ENCODE results near the gene LAD1. TPM values are rescaled to one million over a fixed set of nuclear protein-coding genes. Genes with fewer than 3 reads are reported as not detected.

The LAD1 gene
- total and polyA plus RNA-seq, 9 of the 15 experiments (the other 6 are each of a cell fraction or from before 2014, with no cell fraction given) = 0.31 TPM; not detected in 8

DNA sequence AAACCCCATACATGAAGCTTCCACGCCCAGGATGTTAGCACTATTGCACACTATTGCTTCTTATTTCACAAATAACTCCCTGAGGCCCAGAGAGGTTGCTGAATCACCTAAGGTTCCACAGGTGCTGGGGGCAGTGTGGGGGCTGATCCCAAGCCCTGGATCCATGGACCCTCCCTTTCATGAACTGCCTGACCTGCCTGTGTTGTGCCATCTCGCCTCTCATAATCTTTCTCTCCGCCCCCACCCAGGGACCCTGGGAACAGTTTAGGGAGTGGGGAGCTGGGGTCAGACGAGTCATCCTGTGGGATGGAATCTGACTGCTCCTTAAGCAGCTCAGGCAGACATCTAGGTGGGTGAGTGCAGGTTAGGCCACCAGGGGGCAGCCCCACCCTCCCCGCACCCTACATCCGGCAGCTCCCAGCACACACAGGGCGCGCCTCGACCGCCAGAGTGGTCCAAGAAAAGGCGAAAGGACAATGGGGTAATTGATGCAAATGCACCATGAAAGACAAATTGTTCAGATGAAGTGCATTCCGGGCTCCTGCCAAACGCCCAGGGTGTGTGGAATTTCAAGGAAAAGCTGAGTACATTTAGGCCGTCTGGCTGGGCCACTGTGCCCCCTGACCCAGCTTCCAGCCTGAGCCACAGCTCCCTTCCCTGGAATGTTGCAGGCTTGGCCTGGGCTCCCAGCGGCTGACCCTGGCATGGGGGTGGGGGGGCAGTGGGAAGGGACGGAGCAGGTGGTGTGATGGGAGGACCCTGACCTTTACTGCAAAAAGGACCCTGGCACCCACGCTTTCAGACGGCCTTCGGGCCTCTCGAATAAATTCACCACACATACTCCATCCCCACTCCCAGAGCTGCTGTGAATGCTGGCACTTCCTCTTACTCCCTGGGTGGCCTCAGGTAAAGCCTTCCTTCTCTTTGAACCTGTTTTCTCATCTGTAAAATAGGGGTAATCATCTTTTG, 49.1 kb upstream of the LAD1 start (continued):
- no peak for TF ChIP-seq MIER1 (IDR thresholded peaks at IDR 0.05; ENCODE audit: low read depth)
- TF ChIP-seq ZNF311 (CRISPR knock-in tag; IDR thresholded peaks at IDR 0.05) = no peak
- TF ChIP-seq PTBP1 (IDR thresholded peaks at IDR 0.05; ENCODE audit: low read depth, low read length) = no peak
- peak; percentile 85 for TF ChIP-seq SMC3 (conservative IDR thresholded peaks at IDR 0.05; ENCODE audit: insufficient read depth, low read depth, low read length)
- no peak for TF ChIP-seq CREB1 (IDR thresholded peaks at IDR 0.05)
- TF ChIP-seq CREB1 (CRISPR knock-in tag; IDR thresholded peaks at IDR 0.05) = peak; percentile 42; the same call in 1 of the 2 replicates
- peak; percentile 37; the same call in 1 of the 2 replicates for TF ChIP-seq ZNF431 (CRISPR knock-in tag; IDR thresholded peaks at IDR 0.05)
- TF ChIP-seq ZNF347 (CRISPR knock-in tag; IDR thresholded peaks at IDR 0.05; ENCODE audit: low read depth) = no peak
- peak in 1 of 2 experiments; percentile 47; a peak in 1 of 4 replicates for TF ChIP-seq RCOR1 (IDR thresholded peaks at IDR 0.05; ENCODE audit: borderline replicate concordance in 1 of 2, low read depth in 2 of 2, low read length in 2 of 2)
- TF ChIP-seq EGR1 (conservative IDR thresholded peaks at IDR 0.05) = 0 out of 2 replicates have a peak, but pooled peaks have one; percentile 9
- no peak for TF ChIP-seq TGIF2 (CRISPR knock-in tag; IDR thresholded peaks at IDR 0.05)
- TF ChIP-seq ZFP36 (IDR thresholded peaks at IDR 0.05; ENCODE audit: low read depth, low read length, partially characterized antibody) = no peak
- TF ChIP-seq DNMT1 (IDR thresholded peaks at IDR 0.05) = no peak
- TF ChIP-seq RB1 (IDR thresholded peaks at IDR 0.05; ENCODE audit: low read depth) = peak; percentile 83; the same call in 1 of the 2 replicates
- TF ChIP-seq MCM2 (IDR thresholded peaks at IDR 0.05; ENCODE audit: low read depth) = no peak
- TF ChIP-seq SREBF1 (IDR thresholded peaks at IDR 0.05; ENCODE audit: borderline replicate concordance, low read depth, low read length) = no peak
- TF ChIP-seq ZNF511 (CRISPR knock-in tag; IDR thresholded peaks at IDR 0.05) = peak; percentile 53; the same call in 1 of the 2 replicates
- no peak for TF ChIP-seq GABPB2 (CRISPR knock-in tag; conservative IDR thresholded peaks at IDR 0.05)
- 0 out of 2 replicates have a peak, but pooled peaks have one; percentile 6 for TF ChIP-seq C11orf30 (IDR thresholded peaks at IDR 0.05; ENCODE audit: low read depth)
- TF ChIP-seq CTBP1 (IDR thresholded peaks at IDR 0.05; ENCODE audit: borderline replicate concordance) = peak; percentile 70; the same call in 1 of the 2 replicates
- TF ChIP-seq JUND (IDR thresholded peaks at IDR 0.05; ENCODE audit: borderline replicate concordance, low read depth, low read length) = peak; percentile 44; the same call in 1 of the 2 replicates
- TF ChIP-seq JUND (tag; IDR thresholded peaks at IDR 0.05; ENCODE audit: borderline replicate concordance, low read depth, low read length) = no peak; the same call in 2 of the 3 replicates
- no peak for TF ChIP-seq ERF (CRISPR knock-in tag; IDR thresholded peaks at IDR 0.05)
- no peak for TF ChIP-seq KAT8 (IDR thresholded peaks at IDR 0.05; ENCODE audit: low read depth)
- TF ChIP-seq TAL1 (IDR thresholded peaks at IDR 0.05) = no peak
- TF ChIP-seq ATF4 (CRISPR knock-in tag; IDR thresholded peaks at IDR 0.05) = 0 out of 2 replicates have a peak, but pooled peaks have one; percentile 12
- TF ChIP-seq CHD1 (IDR thresholded peaks at IDR 0.05; ENCODE audit: low read length) = no peak

Data from K562 (cell line).